ENCODE data around the gene RSAD1. TPM values are rescaled to one million over a fixed set of nuclear protein-coding genes. Genes with fewer than 3 reads are reported as not detected.

The RSAD1 gene
- total and polyA plus RNA-seq, 2 donors = 18.7 to 36.4 TPM

- Histone ChIP-seq H3K36me3 (ENCODE audit: control insufficient read depth in 2 of 2, insufficient read depth in 2 of 2, low read length in 1 of 2) (no peaks in the 10 kb centered on the region), H3K27me3 (ENCODE audit: control insufficient read depth in 2 of 2, insufficient read depth in 1 of 2, low read length in 1 of 2) (no peaks in the 10 kb centered on the region), H3K4me3 (ENCODE audit: low read length in 2 of 2) (no peak overlapping the region), H3K9me3 (ENCODE audit: control insufficient read depth in 2 of 2, insufficient read depth in 1 of 2, low read length in 1 of 2) (no peaks in the 10 kb centered on the region), H3K4me1 (ENCODE audit: control insufficient read depth in 2 of 2, insufficient read depth in 2 of 2, low read length in 2 of 2) (no peaks in the 10 kb centered on the region), H3K27ac (ENCODE audit: low read depth in 1 of 2, low read length in 1 of 2) (no peak overlapping the region)
- 94% methylated on average over 10 of the region's 10 CpGs for WGBS
- no peak for DNase-seq (ENCODE audit: low read depth in 6 of 9, low spot score in 9 of 9)
Observed at GRCh38 chr17:50440838-50441829, 37.5 kb upstream of the RSAD1 start.

GRCh38 chr17:50443505-50443974 lies 35.1 kb upstream of the RSAD1 start:
- no peak for DNase-seq (ENCODE audit: low read depth in 6 of 9, low spot score in 9 of 9)
- no peaks in the 10 kb centered on the region for H3K4me1 ChIP-seq (ENCODE audit: control insufficient read depth in 2 of 2, insufficient read depth in 2 of 2, low read length in 2 of 2)
- H3K36me3 ChIP-seq (ENCODE audit: control insufficient read depth in 2 of 2, insufficient read depth in 2 of 2, low read length in 1 of 2) = no peaks in the 10 kb centered on the region
- no peak overlapping the region for H3K4me3 ChIP-seq (ENCODE audit: low read length in 2 of 2)
- WGBS = 85% methylated on average over 3 of the region's 3 CpGs
- H3K9me3 ChIP-seq (ENCODE audit: control insufficient read depth in 2 of 2, insufficient read depth in 1 of 2, low read length in 1 of 2) = no peaks in the 10 kb centered on the region
- H3K27me3 ChIP-seq (ENCODE audit: control insufficient read depth in 2 of 2, insufficient read depth in 1 of 2, low read length in 1 of 2) = no peaks in the 10 kb centered on the region
- no peak overlapping the region for H3K27ac ChIP-seq (ENCODE audit: low read depth in 1 of 2, low read length in 1 of 2)

DNA sequence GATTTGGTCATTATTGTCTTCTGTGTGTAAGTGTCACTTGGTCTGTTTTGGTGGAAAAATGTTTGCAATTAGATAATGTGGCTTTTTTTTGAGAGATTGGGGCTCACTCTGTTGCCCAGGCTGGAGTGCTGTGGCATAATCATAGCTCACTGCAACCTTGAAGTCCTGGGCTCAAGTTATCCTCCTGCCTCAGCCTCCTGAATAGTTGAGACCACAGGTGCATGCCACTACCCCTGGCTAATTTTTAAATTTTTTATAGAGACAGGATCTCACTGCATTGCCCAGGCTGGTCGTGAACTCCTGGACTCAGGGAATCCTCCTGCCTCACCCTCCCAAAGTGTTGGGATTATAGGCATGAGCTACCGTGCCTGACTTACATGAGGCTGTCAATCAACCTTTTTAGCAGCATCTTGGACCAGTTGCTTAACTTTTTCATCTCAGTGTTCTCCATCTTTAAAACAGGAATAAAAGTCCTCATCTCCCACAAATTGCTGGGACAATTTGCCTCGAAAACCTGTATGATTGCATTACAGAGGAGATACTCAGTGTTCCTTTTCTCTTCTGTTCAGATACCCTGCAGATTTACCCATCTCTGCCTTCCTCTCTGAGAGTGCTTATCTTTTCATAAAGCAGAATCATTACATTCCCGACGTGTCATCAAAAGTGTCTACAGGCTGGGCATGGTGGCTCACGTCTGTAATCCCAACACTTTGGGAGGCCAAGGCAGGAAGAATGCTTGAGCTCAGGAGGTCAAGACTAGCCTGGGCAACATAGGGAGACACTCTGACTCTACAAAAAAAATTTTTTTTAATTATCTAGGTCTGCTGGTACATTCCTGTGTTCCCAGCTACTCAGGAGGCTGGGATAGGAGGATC lies 33.6 kb upstream of the RSAD1 start:
- no peaks in the 10 kb centered on the region for H3K4me1 ChIP-seq (ENCODE audit: control insufficient read depth in 2 of 2, insufficient read depth in 2 of 2, low read length in 2 of 2)
- DNase-seq (ENCODE audit: low read depth in 6 of 9, low spot score in 9 of 9) = no peak
- no peak overlapping the region for H3K27ac ChIP-seq (ENCODE audit: low read depth in 1 of 2, low read length in 1 of 2)
- WGBS = 98% methylated on average over 6 of the region's 6 CpGs
- no peak overlapping the region for H3K4me3 ChIP-seq (ENCODE audit: low read length in 2 of 2)
- no peaks in the 10 kb centered on the region for H3K27me3 ChIP-seq (ENCODE audit: control insufficient read depth in 2 of 2, insufficient read depth in 1 of 2, low read length in 1 of 2)
- no peaks in the 10 kb centered on the region for H3K36me3 ChIP-seq (ENCODE audit: control insufficient read depth in 2 of 2, insufficient read depth in 2 of 2, low read length in 1 of 2)
- no peaks in the 10 kb centered on the region for H3K9me3 ChIP-seq (ENCODE audit: control insufficient read depth in 2 of 2, insufficient read depth in 1 of 2, low read length in 1 of 2)

DNA sequence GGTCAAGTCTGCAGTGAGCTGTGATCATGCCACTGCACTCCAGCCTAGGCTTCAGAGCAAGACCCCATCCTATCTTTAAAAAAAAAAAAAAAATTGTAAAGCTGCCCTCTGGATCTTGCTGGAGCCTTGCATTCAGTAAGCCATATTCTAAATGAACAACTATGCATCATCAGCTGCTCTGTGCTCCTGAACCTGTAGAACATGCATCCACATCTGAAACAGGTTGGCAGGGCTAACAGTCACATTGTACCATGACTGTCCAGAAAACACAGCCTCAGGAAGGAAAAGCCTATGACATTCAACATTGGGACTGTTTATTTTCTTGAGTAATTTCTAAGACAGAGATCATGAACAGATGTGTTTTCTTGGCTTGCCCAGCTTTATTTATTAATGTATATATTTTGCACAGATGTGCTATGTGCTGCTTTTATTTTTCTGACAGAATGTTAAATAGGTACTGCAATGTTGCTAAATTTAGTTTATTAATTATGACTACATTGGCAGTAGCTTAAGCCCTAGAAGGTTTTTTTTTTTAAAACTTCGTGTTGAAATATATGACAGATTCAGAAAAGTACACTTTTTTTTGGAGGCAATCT lies 32.8 kb upstream of the RSAD1 start:
- Histone ChIP-seq H3K27ac (ENCODE audit: low read depth in 1 of 2, low read length in 1 of 2) (no peak overlapping the region), H3K4me1 (ENCODE audit: control insufficient read depth in 2 of 2, insufficient read depth in 2 of 2, low read length in 2 of 2) (no peaks in the 10 kb centered on the region), H3K27me3 (ENCODE audit: control insufficient read depth in 2 of 2, insufficient read depth in 1 of 2, low read length in 1 of 2) (no peaks in the 10 kb centered on the region), H3K9me3 (ENCODE audit: control insufficient read depth in 2 of 2, insufficient read depth in 1 of 2, low read length in 1 of 2) (no peaks in the 10 kb centered on the region), H3K36me3 (ENCODE audit: control insufficient read depth in 2 of 2, insufficient read depth in 2 of 2, low read length in 1 of 2) (no peaks in the 10 kb centered on the region), H3K4me3 (ENCODE audit: low read length in 2 of 2) (no peak overlapping the region)
- WGBS = 82% methylated on average over 1 of the region's 1 CpG
- no peak for DNase-seq (ENCODE audit: low read depth in 6 of 9, low spot score in 9 of 9)

GRCh38 chr17:50447870-50448595 lies 30.6 kb upstream of the RSAD1 start:
- Histone ChIP-seq H3K27ac (ENCODE audit: low read depth in 1 of 2, low read length in 1 of 2) (no peak overlapping the region), H3K9me3 (ENCODE audit: control insufficient read depth in 2 of 2, insufficient read depth in 1 of 2, low read length in 1 of 2) (no peaks in the 10 kb centered on the region), H3K27me3 (ENCODE audit: control insufficient read depth in 2 of 2, insufficient read depth in 1 of 2, low read length in 1 of 2) (no peaks in the 10 kb centered on the region), H3K4me3 (ENCODE audit: low read length in 2 of 2) (no peak overlapping the region), H3K4me1 (ENCODE audit: control insufficient read depth in 2 of 2, insufficient read depth in 2 of 2, low read length in 2 of 2) (no peaks in the 10 kb centered on the region), H3K36me3 (ENCODE audit: control insufficient read depth in 2 of 2, insufficient read depth in 2 of 2, low read length in 1 of 2) (no peaks in the 10 kb centered on the region)
- no peak for DNase-seq (ENCODE audit: low read depth in 6 of 9, low spot score in 9 of 9)
- WGBS = 97% methylated on average over 7 of the region's 7 CpGs

DNA sequence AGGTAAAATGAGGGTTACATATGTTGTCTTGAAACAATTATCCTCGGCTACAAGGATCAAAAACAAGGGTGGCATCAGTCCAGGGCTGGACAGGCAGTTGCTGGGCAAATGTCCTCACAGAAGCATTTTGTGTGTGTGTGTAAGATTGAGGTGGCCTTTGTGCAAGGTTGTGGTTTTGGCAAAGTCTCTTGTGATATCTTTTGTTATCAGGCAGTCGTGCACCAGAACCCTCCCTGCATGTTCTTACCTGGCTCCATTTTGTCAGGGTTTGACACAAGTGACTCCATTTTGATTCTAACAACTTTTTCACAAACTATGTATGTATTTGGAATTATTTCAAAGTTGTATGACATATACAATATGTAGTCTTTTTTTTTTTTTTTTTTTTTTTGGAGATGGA lies 30.0 kb upstream of the RSAD1 start:
- Histone ChIP-seq H3K4me3 (ENCODE audit: low read length in 2 of 2) (no peak overlapping the region), H3K27ac (ENCODE audit: low read depth in 1 of 2, low read length in 1 of 2) (no peak overlapping the region), H3K27me3 (ENCODE audit: control insufficient read depth in 2 of 2, insufficient read depth in 1 of 2, low read length in 1 of 2) (no peaks in the 10 kb centered on the region), H3K4me1 (ENCODE audit: control insufficient read depth in 2 of 2, insufficient read depth in 2 of 2, low read length in 2 of 2) (no peaks in the 10 kb centered on the region), H3K36me3 (ENCODE audit: control insufficient read depth in 2 of 2, insufficient read depth in 2 of 2, low read length in 1 of 2) (no peaks in the 10 kb centered on the region), H3K9me3 (ENCODE audit: control insufficient read depth in 2 of 2, insufficient read depth in 1 of 2, low read length in 1 of 2) (no peaks in the 10 kb centered on the region)
- 93% methylated on average over 2 of the region's 2 CpGs for WGBS
- DNase-seq (ENCODE audit: low read depth in 6 of 9, low spot score in 9 of 9) = no peak

- Histone ChIP-seq H3K27me3 (ENCODE audit: control insufficient read depth in 2 of 2, insufficient read depth in 1 of 2, low read length in 1 of 2) (no peaks in the 10 kb centered on the region), H3K27ac (ENCODE audit: low read depth in 1 of 2, low read length in 1 of 2) (no peak overlapping the region), H3K9me3 (ENCODE audit: control insufficient read depth in 2 of 2, insufficient read depth in 1 of 2, low read length in 1 of 2) (no peaks in the 10 kb centered on the region), H3K4me1 (ENCODE audit: control insufficient read depth in 2 of 2, insufficient read depth in 2 of 2, low read length in 2 of 2) (no peaks in the 10 kb centered on the region), H3K36me3 (ENCODE audit: control insufficient read depth in 2 of 2, insufficient read depth in 2 of 2, low read length in 1 of 2) (no peaks in the 10 kb centered on the region), H3K4me3 (ENCODE audit: low read length in 2 of 2) (no peak overlapping the region)
- no peak for DNase-seq (ENCODE audit: low read depth in 6 of 9, low spot score in 9 of 9)
- WGBS = 76% methylated on average over 7 of the region's 7 CpGs
Observed at GRCh38 chr17:50451943-50452629, 26.6 kb upstream of the RSAD1 start.

DNA sequence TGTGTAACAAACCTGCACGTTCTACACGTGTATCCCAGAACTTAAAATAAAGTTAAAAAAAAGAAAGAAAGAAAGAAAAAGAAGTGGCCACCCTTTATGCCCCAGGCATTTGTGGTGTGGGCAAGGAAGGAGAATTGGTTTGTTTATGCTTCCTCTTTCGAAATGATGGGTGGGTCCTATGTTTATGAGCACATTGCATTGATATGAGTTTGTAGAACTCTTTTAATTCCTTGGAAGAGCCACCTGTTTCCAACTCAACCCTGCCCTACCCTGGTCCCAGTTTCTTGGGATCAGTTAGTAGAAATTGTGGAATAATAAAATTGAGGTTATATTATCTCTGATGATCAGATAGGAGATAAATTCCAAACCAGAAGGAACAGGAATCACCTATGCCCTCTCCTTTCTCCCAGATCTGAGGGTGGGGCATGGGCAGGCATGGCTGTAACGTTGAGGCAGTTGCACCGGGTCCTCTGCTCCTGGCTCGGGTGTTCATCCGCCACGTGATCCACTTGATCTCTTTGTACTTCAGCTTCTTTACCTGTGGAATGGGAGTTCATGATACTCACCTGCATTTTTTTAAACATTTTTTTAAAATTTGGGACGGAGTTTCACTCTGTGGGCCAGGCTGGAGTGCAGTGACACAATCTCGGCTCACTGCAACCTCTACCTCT lies 25.9 kb upstream of the RSAD1 start:
- Histone ChIP-seq H3K27me3 (ENCODE audit: control insufficient read depth in 2 of 2, insufficient read depth in 1 of 2, low read length in 1 of 2) (no peaks in the 10 kb centered on the region), H3K36me3 (ENCODE audit: control insufficient read depth in 2 of 2, insufficient read depth in 2 of 2, low read length in 1 of 2) (no peaks in the 10 kb centered on the region), H3K9me3 (ENCODE audit: control insufficient read depth in 2 of 2, insufficient read depth in 1 of 2, low read length in 1 of 2) (no peaks in the 10 kb centered on the region), H3K4me3 (ENCODE audit: low read length in 2 of 2) (no peak overlapping the region), H3K4me1 (ENCODE audit: control insufficient read depth in 2 of 2, insufficient read depth in 2 of 2, low read length in 2 of 2) (no peaks in the 10 kb centered on the region), H3K27ac (ENCODE audit: low read depth in 1 of 2, low read length in 1 of 2) (no peak overlapping the region)
- DNase-seq (ENCODE audit: low read depth in 6 of 9, low spot score in 9 of 9) = no peak
- 75% methylated on average over 10 of the region's 10 CpGs for WGBS

Measured in thymus (tissue), 11 donors.